Fibroblast of mammary gland (primary cell): ENCODE data around the gene IQSEC3.
"Not testable (repeated sequence)": the region's sequence is repeated elsewhere in the genome, so short reads cannot be mapped to it uniquely, and the experiment has no call there.

ENCODE experiments used
- DNase-seq: peaks from one replicate; pipeline ENCODE4 v3.0.0-alpha.2; 2010; ENCODE audit warnings: low read depth
- H3K4me3 ChIP-seq: 2 replicates; pipeline ENCODE4 v1.5.1; 2011; ENCODE audit warnings: low read depth, mild to moderate bottlenecking, low read length, moderate library complexity; ENCODE audit not compliant: control insufficient read depth
- CTCF ChIP-seq: conservative IDR thresholded peaks from 2 replicates; pipeline ENCODE4 v1.5.1; 2011; ENCODE audit warnings: low read depth, low read length, inconsistent platforms; ENCODE audit not compliant: control insufficient read depth, insufficient read depth

Gene IQSEC3

GRCh38 chr12:77769-78383, 11.3 kb downstream of the IQSEC3 start:
- not testable (repeated sequence) for H3K4me3 ChIP-seq, DNase-seq

GRCh38 chr12:78981-79380, 12.4 kb downstream of the IQSEC3 start:
- no peak for DNase-seq
- no peak overlapping the region for H3K4me3 ChIP-seq
- TF ChIP-seq CTCF = no peak

GRCh38 chr12:80681-81190, 14.2 kb downstream of the IQSEC3 start:
- no peak for DNase-seq
- TF ChIP-seq CTCF = no peak
- no peak overlapping the region for H3K4me3 ChIP-seq

- no peak for DNase-seq
- no peak overlapping the region for H3K4me3 ChIP-seq
- no peak for TF ChIP-seq CTCF
These were observed 16.2 kb downstream of the IQSEC3 start for GRCh38 chr12:82740-83139.

GRCh38 chr12:84056-84455, 17.5 kb downstream of the IQSEC3 start:
- DNase-seq = no peak
- TF ChIP-seq CTCF = no peak
- H3K4me3 ChIP-seq = no peak overlapping the region

GRCh38 chr12:85191-85666, 18.7 kb downstream of the IQSEC3 start:
- TF ChIP-seq CTCF = no peak
- H3K4me3 ChIP-seq = no peak overlapping the region
- no peak for DNase-seq

- no peak for DNase-seq
- TF ChIP-seq CTCF = no peak
- H3K4me3 ChIP-seq = no peak overlapping the region
These were observed 20.7 kb downstream of the IQSEC3 start for GRCh38 chr12:87315-87714.
